Measurements from ENCODE around the gene NUP98. TPM values are rescaled to one million over a fixed set of nuclear protein-coding genes. Genes with fewer than 3 reads are reported as not detected.

Gene NUP98
- total and polyA plus RNA-seq, 2 donors (not counting 3 experiments of a cell fraction or from before 2014, with no cell fraction given) = 92.7 to 169 TPM

DNA sequence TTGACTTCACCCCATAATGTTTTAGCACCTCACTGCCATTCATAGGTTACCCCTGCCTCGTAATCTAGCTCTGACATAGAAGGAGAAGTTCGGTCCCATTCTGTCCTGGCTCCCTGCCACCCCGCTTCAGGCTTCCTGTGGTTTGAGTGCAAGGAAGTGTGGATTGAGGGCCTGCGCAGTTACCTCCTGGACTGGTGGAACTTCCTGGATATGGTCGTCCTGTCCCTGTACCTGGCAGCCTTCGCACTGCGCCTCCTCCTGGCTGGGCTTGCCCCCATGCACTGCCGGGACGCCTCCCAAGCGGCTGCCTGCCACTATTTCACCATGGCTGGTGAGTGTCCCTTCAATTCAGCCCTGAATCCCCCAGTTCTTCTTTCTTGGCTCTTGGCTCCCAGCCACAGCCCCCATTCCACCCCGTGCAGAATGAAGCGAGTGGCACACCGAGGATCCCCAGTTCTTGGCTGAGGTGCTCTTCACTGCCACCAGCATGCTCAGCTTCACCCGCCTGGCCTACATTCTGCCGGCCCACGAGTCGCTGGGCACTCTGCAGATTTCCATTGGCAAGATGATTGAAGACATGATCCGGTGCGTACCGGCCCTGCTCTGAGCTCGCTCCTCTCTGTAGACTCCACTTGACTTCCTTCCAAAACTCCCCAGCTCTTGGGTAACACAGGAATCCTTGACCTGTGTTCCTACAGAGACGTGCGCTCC is 170.9 kb downstream of the NUP98 start:
- intact Hi-C loops (cut with micrococcal nuclease) = no loop called here

More for the DNA sequence above, 170.9 kb downstream of the NUP98 start:
- Histone ChIP-seq H3K9me1 (replicated peaks; ENCODE audit: control insufficient read depth, extremely low read depth, insufficient read depth, low read length) (no peaks in the 10 kb centered on the region), H3K4me3 (replicated peaks in 1 of 3; ENCODE audit: insufficient read depth in 1 of 3, low read depth in 1 of 3, low read length in 3 of 3) (no peak overlapping the region), H3K27me3 (ENCODE audit: control insufficient read depth in 2 of 2, insufficient read depth in 2 of 2, low read length in 2 of 2) (no peaks in the 10 kb centered on the region), H3K27ac (ENCODE audit: insufficient read depth, low read depth, low read length) (no peak overlapping the region), H4K20me1 (replicated peaks; ENCODE audit: control insufficient read depth, extremely low read depth, insufficient read depth, low read length) (no peaks in the 10 kb centered on the region), H3K9me3 (replicated peaks; ENCODE audit: control insufficient read depth, insufficient read depth, low read length) (no peaks in the 10 kb centered on the region), H3K9ac (replicated peaks; ENCODE audit: extremely low read depth, insufficient read depth, low read length) (no peak overlapping the region), H3K4me2 (ENCODE audit: insufficient read depth, low read length) (no peak overlapping the region), H2AFZ (ENCODE audit: low read depth, low read length) (no peak overlapping the region), H3K79me2 (ENCODE audit: control insufficient read depth, insufficient read depth, low read length) (no peaks in the 10 kb centered on the region), H3K36me3 (ENCODE audit: control insufficient read depth in 2 of 2, extremely low read depth in 1 of 2, insufficient read depth in 2 of 2, low read length in 2 of 2) (no peaks in the 10 kb centered on the region), H3K4me1 (ENCODE audit: control insufficient read depth, extremely low read depth, insufficient read depth, low read length) (no peaks in the 10 kb centered on the region)
- TF ChIP-seq, protein P1, sequence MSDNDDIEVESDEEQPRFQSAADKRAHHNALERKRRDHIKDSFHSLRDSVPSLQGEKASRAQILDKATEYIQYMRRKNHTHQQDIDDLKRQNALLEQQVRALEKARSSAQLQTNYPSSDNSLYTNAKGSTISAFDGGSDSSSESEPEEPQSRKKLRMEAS (IDR thresholded peaks at IDR 0.05; ENCODE audit: insufficient read depth, insufficient read length) = no peak
- TF ChIP-seq POLR2A (IDR thresholded peaks at IDR 0.05; ENCODE audit: low read depth, low read length) (no peak), FOS (IDR thresholded peaks at IDR 0.05; ENCODE audit: borderline replicate concordance, insufficient read depth, low read length) (no peak), MYC (IDR thresholded peaks at IDR 0.05; ENCODE audit: low read depth, low read length) (no peak), GATA2 (IDR thresholded peaks at IDR 0.05; ENCODE audit: insufficient read depth, insufficient read length, low read depth, low read length) (no peak), EZH2 (IDR thresholded peaks at IDR 0.05; ENCODE audit: borderline replicate concordance, low read depth, low read length, severe bottlenecking) (no peak), JUN (IDR thresholded peaks at IDR 0.05; ENCODE audit: borderline replicate concordance, insufficient read depth, insufficient read length, low read depth) (no peak), POLR2AphosphoS5 (IDR thresholded peaks at IDR 0.05; ENCODE audit: insufficient read depth, low read depth, low read length) (no peak)
- TF ChIP-seq, protein P2, sequence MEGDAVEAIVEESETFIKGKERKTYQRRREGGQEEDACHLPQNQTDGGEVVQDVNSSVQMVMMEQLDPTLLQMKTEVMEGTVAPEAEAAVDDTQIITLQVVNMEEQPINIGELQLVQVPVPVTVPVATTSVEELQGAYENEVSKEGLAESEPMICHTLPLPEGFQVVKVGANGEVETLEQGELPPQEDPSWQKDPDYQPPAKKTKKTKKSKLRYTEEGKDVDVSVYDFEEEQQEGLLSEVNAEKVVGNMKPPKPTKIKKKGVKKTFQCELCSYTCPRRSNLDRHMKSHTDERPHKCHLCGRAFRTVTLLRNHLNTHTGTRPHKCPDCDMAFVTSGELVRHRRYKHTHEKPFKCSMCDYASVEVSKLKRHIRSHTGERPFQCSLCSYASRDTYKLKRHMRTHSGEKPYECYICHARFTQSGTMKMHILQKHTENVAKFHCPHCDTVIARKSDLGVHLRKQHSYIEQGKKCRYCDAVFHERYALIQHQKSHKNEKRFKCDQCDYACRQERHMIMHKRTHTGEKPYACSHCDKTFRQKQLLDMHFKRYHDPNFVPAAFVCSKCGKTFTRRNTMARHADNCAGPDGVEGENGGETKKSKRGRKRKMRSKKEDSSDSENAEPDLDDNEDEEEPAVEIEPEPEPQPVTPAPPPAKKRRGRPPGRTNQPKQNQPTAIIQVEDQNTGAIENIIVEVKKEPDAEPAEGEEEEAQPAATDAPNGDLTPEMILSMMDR (IDR thresholded peaks at IDR 0.05; ENCODE audit: extremely low read depth in 1 of 2, insufficient read depth in 1 of 2, low read depth in 1 of 2, low read length in 2 of 2) = no peak
- ChIA-PET CTCF (interaction anchor here (1.5 kb wide), 1 partner anchor 16 kb away, joined by 5 read pairs; no protein-coding TSS in a partner anchor), POLR2A (no interaction called here)
- dilution Hi-C loops (cut with MboI; ENCODE audit: extremely low pct_ligation_motif_present, low sequenced_read_pairs) = no loop called here
- no TSS peak for BruUV-seq (replicated peaks)
- FAIRE-seq (no peak), DNase-seq (ENCODE audit: low read depth, low spot score) (no peak)

Small RNA genes lying within 50 kb of the gene (small RNA-seq; reads per million reads assigned to genes)
- not detected for gene RF00019 (ENCODE audit: insufficient read depth, insufficient read length, low read depth, low replicate concordance)
- not detected for gene RNU6-1143P (ENCODE audit: insufficient read depth, insufficient read length, low read depth, low replicate concordance)
- gene RNU7-50P (ENCODE audit: insufficient read depth, insufficient read length, low read depth, low replicate concordance) = not detected

Other genes with a start within 250 kb of the NUP98 start
- gene ART5, start 155.6 kb downstream of the NUP98 start, total RNA-seq = not detected in 2 replicates
- gene ART5, start 155.6 kb downstream of the NUP98 start, polyA plus RNA-seq = not detected in 2 replicates
- not detected in 2 replicates for gene ART1, start 152.4 kb downstream of the NUP98 start, total RNA-seq
- gene ART1, start 152.4 kb downstream of the NUP98 start, polyA plus RNA-seq = not detected in 2 replicates
- gene CHRNA10, start 126.2 kb downstream of the NUP98 start, total RNA-seq = 1.8 and 3.0 TPM in 2 replicates
- gene CHRNA10, start 126.2 kb downstream of the NUP98 start, polyA plus RNA-seq = 1.1 and 1.4 TPM in 2 replicates
- 18.3 and 18.5 TPM in 2 replicates for gene PGAP2, start 11.0 kb upstream of the NUP98 start, total RNA-seq
- 34.1 and 39.3 TPM in 2 replicates for gene PGAP2, start 11.0 kb upstream of the NUP98 start, polyA plus RNA-seq
- gene RHOG, start 43.4 kb upstream of the NUP98 start, total RNA-seq = 59.6 and 69.0 TPM in 2 replicates
- gene RHOG, start 43.4 kb upstream of the NUP98 start, polyA plus RNA-seq = 119 and 155 TPM in 2 replicates
- gene STIM1, start 58.1 kb upstream of the NUP98 start, total RNA-seq = 30.9 and 32.7 TPM in 2 replicates
- gene STIM1, start 58.1 kb upstream of the NUP98 start, polyA plus RNA-seq = 33.4 and 34.2 TPM in 2 replicates

All from endothelial cell of umbilical vein (primary cell).